ENCODE data around the gene TNRC6A.
"Not testable (repeated sequence)": the region's sequence is repeated elsewhere in the genome, so short reads cannot be mapped to it uniquely, and the experiment has no call there.

TNRC6A gene

DNA sequence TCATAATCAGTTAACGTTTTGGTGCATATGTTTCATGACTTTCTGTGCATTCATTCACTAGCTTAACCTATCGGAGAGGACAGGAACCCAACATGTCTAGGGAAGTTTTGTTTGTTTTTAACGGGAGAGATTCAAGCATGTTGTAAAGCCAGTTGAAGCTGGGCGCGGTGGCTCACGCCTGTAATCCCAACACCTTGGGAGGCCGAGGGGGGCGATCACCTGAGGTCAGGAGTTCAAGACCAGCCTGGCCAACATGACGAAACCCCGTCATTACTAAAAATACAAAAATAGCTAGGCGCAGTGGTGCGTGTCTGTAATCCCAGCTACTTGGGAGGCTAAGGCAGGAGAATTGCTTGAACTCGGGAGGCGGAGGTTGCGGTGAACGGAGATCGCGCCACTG, 1.4 kb upstream of the TNRC6A start:
- DNase-seq (ENCODE audit: low spot score) = no peak

DNA sequence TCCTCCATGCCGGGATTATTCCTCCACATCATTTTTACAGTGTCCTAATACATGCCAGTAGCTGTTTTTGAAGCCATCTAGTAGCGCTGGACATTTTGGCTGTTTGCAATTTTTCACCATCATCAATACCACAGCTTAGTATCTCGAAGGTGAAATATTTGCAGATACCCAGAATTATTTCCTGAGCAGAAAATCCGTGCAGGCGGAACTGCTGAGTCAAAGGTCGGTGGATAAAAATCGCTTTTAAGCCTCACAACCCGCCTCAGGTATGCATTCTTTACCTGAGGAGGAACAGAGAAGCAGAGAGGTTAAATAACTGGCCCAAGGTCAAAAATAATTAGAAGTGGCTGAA, 584 bp upstream of the TNRC6A start:
- DNase-seq (ENCODE audit: low spot score) = peak; percentile 9

DNA sequence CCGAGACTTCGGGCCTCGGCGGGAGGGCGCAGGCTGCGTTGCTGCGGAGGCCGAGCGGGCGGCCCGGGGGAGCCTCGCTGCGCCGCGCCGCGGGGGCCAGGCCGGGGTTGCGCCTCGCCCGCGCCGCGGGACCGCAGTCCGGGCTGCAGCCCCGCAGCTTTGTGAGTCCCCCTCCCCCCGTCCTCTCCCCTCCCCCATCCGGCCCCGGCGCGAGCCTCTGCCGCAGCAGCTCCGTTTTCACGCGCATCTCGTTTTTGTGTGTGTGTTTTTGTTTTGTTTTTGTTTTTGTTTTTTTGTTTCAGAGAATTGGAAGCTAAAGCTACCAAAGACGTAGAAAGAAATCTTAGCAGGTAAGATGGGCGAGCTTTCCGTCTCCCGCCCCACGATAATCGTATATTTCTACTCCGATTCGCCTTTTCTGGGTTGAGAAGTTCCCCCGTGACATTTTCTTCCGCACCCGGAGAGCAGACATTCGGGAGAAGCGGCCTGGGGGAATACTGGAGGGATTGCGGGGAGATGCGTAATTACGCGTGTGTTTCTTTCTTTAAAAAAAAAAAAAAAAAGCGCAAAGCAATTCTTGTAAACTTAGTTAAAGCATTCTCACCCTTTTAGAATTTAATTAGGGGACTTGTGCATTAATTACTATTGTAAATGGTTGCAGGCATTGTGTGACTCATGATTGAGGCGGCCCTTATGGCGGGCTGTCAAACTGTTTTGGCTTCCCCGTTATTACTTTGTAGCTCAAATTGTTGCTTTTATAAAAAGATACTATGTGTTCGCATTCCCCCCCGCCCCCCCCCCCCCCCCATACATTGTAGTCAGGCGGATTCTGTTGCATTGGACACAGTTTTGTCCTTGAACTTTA, 732 bp downstream of the TNRC6A start:
- DNase-seq (ENCODE audit: low spot score) = peak; percentile 43

DNA sequence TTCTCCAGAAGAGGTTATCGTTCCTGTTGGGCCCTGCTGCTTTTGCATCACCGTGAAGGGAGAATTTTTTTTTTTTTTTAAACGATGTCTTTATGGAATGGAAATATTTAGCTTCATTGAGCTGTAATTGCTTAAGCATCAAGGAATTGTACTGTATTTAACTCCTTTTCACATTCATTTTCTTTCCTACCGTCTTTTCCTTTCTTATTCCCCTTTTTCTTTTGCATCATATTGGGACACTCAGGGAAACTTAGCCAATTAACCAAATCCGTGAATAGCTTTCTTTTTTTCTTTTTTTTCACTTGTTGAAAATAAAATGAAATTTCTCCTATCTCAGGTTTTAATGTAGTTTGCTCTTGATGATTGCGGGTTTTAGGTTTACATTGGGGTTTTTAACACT, 1.5 kb downstream of the TNRC6A start:
- DNase-seq (ENCODE audit: low spot score) = no peak

DNA sequence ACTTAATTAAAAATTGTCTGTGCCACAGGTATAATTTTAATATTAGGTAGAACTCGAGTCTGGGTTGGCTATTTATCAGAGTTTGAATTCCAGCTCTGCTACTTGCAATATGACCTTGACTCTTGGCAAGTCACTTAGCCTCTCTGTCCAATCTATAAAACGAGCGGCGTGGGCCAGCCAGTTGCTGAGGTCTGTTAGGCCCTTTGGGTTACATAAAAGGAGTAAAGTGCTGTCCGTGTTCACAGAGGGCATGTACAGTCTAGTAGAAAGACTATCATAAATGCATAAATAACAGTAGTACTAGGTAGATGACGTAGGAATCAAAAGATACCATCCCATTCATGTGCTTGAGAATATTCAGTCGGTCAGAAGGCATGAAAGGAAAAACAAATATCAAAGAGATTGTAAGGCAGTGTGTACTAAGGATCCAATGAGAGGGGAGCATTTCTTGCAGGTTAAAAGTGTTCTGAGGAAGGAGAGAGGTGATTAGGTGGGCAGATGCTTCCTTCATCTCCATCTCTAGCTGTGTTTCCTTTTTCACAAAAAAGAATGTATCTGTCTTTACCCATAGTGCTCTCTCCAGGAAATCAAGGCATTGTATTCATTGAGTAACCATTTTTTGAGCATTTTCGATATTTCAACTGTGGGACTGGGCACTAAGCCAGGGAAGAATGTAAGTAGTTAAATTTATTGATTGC, 2.4 kb downstream of the TNRC6A start:
- DNase-seq (ENCODE audit: low spot score) = no peak

DNA sequence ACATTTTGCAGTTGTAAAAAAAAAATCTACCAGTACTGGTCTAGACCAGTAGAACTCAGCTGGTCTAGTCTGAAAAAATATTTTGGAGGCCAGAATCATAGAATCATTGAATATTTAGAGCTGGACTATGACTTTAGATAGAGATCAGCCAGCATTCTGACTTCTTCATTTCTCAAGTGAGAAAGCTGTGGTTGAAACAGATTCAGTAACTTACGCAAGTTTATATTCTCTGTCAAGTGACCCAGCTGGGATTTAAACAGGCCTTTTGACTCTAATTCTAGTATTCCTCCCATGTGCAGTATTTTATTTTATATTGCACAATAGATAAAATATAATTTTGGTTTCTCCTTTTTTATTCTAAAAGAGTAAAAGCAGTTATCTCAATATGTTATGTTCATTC, 4.9 kb downstream of the TNRC6A start:
- DNase-seq (ENCODE audit: low spot score) = peak; percentile 15

DNA sequence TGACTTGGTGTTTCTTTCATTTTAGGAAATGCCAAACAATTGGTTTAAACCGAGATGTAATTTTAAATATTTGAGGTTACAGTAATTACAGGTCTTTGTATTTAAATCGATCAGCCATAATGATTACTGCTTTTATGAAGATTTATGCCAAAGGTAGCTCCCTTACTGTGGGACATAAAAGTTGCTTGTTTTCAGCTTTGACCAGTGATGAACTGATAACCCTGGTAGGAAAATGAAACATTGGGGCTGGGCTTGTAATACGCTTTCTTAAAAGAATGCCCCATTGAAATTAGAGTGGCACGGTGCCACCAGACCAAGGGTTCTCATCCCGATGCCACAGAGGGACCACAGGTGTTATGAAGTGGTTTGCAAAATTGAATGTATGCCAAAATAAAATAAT, 7.3 kb downstream of the TNRC6A start:
- no peak for DNase-seq (ENCODE audit: low spot score)

DNA sequence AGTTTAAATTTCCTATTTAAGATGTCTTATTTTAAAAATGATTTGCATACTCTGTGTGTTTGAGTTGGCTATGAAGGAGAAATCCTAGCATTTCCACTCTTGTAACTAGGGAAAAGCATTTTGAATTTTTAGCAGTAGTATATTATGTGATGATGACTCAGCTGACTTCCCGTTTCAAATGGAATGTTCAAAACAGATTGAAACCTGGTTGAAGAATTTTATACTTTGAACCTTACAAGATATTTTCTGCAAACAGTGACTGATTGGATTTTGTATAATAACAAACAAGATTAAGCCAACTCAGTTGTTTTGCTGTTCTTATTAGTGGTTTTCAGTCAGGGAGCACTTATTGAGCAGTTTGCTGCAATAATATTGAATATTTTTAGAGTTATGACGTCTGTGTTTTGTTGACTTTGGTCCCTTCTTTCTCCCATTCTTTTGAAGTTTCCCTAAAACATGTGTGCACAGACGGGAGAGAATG, 8.0 kb downstream of the TNRC6A start:
- peak; percentile 26 for DNase-seq (ENCODE audit: low spot score)

DNA sequence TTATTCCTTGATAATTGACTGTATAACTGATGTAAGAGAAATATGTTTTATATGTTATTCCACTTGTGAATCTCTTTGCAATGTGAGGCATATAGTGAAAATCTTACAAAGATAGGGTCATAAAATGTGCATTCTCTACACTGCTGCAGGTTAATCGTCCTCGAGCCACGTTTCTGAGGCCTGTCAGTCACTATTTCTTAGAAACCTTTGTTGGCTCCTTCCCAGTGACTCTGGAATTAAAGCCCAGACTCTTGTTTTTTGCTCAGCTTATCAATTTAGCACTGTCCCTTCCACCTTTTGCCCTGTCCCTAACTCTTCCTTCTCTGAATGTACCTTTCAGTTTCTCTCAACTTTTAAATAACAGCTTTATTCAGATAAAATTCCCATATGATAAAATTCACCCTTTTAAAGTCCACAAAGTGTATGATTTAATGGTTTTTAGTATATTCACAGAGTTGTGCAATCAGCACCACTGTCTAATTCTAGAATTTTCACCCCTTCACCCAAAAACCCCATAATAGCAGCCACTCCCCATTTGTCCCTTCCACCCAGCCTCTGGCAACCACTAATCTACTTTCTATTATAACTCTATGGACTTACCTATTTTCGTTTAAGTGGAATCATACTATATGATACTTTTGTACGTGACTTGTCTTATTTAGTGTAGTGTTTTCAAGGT, 8.6 kb downstream of the TNRC6A start:
- no peak for DNase-seq (ENCODE audit: low spot score)

DNA sequence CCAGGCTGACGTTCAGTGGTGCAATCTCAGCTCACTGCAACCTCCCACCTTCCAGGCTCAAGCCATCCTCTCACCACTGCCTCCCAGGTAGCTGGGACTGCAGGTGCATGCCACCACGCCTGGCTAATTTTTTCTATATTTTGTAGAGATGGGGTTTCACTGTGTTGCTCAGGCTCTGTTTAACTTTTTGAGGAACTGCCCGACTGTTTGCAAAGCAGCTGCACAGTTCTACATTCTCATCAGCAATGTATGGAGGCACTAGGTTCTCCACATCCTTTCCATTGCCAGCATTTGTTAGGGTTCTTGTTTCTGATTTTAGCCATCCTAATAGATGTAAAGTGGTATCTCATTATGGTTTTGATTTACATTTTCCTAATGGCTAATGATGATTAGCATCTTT, 9.4 kb downstream of the TNRC6A start:
- no peak for DNase-seq (ENCODE audit: low spot score)

DNA sequence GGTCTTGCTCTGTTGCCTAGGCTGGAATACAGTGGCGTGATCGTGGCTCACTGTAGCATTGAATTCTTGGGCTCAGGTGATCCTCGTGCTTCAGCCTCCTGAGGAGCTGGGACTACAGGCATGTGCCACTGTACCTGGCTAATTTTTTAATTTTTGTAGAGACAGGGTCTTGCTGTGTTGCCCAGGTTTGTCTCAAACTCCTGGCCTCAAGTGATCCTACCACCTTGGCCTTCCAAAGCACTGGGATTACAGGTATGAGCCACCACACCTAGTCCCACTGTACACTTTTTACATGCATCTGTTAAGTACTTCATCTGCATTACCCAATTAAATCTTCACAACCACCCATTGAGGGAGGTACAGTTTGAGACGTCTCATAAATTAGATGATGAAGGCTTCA, 12.4 kb downstream of the TNRC6A start:
- DNase-seq (ENCODE audit: low spot score) = no peak

DNA sequence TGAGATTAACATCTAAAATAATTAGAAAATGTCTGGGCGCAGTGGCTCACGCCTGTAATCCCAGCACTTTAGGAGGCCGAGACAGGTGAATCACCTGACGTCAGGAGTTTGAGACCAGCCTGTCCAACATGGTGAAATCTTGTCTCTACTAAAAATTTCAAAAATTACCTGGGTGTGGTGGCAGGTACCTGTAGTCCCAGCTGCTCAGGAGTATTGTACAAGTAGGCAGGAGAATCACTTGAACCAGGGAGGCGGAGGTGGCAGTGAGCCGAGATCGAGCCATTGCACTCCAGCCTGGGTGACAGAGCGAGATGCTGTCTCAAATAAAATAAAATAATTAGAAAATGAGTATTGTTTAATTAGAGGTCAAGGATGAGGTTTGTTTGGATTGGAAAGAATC, 13.2 kb downstream of the TNRC6A start:
- not testable (repeated sequence) for DNase-seq (ENCODE audit: low spot score)

DNA sequence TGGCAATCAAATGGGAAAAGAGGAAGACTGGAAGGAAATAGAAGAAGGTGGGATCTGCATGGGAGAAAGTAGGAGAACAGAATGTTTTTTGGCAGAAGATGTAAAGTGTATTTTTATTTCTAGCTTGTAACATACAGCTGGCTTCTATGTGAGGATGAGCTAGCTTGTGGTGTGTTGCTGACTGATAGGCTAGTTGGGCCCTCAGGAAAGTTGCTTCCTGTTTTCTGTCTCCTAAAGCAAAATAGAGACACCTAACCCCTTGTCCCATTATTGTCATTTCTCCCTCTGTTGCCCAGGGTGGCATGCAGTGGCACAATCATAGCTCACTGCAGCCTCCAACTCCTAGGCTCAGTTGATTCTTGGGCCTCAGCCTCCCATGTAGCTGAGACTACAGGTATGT, 15.9 kb downstream of the TNRC6A start:
- no peak for DNase-seq (ENCODE audit: low spot score)

DNA sequence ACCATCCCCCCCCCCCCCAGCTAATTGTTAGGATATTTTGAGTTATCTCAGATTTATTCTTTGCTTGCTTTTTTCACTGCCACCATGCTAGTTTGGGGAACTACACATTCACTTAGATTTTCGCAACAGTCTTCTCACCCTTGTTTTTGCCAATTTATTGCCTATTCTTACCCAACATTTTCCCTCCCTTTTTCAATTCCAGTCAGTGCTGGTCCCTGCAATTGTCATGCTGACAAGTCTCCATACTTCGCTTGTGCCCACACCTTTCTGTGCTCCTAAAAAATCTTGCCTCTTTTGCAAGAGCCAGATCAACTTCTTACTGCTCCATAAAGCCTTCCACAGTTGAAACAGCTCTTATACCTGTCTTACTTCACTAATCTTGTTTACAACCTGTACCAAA, 16.3 kb downstream of the TNRC6A start:
- no peak for DNase-seq (ENCODE audit: low spot score)

DNA sequence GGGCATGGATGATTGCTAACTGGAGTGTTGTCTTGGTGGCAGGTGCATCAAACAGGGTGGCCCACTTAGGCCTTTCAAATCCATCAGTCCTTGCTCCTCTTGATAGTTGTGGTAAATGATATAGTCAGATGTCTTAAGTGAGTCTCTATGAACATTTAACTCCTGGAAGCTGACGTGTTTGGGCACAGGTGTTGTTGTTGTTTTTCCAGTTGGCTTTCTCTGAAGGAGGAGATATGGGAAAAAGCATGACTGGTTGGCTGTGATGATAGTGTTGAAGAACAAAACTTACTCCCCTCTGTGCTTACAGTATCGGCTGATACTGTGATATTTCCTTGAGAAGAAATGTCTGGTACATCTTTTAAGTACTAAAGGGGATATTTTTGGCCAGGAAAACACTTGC, 18.0 kb downstream of the TNRC6A start:
- DNase-seq (ENCODE audit: low spot score) = no peak

DNA sequence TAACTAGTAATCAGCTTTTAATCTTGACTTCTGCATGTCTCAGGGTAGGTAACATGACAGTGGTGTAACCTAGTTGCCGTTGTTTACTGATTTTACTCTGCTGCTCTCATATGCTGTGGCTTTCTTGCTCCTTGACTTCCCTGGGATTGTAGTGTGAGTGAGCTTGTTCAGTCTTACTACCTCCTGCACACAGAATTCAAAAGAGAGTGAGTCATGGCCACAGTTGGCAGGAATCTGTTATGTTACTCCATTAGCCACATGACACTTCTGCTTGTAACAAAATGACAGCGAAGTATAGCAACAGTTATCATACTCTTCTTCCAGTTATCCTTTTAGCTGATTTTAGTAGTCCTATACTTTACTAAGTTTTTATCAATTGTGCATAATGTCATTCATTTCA, 18.8 kb downstream of the TNRC6A start:
- peak; percentile 88 for DNase-seq (ENCODE audit: low spot score)

DNA sequence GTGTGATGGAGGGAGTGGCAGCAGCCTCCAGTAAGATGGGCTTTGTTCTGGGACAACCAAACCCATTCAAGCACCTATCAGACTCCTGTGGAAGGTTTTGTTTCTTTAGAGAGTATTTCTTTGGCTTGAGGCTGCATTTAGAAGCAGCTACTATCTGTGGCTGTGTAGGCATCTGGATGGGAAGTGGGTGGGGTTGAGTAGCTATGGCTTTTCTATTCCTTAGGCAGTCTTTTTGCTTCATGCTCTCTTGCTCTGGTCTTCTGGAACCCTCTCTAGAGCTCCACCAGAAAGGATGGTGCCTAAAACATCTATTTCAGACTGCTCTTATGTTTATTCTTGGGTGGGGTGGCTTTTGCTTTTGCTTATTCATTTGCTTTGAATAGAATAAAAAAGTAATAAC, 19.9 kb downstream of the TNRC6A start:
- DNase-seq (ENCODE audit: low spot score) = no peak

DNA sequence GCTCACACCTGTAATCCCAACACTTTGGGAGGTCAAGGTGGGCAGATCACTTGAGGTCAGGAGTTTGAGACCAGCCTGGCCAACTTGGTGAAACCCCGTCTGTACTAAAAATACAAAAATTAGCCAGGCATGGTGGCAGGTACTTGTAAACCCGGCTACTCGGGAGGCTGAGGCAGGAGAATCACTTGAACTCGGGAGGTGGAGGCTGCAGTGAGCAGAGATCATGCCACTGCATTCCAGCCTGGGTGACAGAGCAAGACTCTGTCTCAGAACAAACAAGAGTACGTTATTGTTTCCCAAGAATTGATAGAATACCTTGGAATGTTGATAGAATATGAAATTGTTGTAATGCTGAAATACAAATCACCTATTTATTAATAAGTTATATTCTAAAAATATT, 20.4 kb downstream of the TNRC6A start:
- DNase-seq (ENCODE audit: low spot score) = not testable (repeated sequence)

DNA sequence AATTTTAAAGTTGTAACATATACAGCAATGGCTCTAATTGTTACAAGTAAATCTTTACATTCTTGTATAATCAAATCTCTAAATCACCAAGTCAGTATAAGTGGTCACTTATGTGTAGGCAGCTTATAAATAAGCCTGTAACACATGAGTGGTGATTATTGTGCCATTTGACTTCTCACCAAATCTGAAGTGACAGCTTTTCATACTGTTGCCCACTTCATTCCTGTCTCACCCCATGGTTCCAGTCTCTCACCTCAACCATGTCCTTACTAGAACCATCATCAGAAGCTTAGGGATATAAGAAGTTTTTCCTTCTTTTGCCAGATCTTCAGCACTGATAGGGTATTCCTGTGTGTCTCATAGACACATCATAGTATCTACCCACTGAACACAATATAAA, 23.5 kb downstream of the TNRC6A start:
- no peak for DNase-seq (ENCODE audit: low spot score)

DNA sequence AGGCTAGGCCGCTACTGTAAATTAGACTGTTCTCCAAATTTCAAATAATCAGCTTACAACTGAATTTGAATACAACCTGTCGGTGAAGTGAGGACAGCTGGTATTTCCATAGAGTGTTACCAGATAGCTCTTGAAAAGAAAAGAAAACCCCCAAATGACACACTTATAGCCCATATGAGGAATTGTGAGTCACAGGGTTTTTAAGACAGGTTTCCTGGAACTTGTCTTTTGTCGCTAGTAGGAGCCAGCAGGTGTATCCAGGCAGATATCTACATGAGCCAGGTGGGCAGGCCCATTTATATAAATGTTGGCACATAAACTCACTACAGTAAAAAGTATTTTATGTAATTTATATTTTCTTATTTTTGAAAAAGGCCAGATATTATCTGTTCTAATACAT, 24.0 kb downstream of the TNRC6A start:
- no peak for DNase-seq (ENCODE audit: low spot score)

DNA sequence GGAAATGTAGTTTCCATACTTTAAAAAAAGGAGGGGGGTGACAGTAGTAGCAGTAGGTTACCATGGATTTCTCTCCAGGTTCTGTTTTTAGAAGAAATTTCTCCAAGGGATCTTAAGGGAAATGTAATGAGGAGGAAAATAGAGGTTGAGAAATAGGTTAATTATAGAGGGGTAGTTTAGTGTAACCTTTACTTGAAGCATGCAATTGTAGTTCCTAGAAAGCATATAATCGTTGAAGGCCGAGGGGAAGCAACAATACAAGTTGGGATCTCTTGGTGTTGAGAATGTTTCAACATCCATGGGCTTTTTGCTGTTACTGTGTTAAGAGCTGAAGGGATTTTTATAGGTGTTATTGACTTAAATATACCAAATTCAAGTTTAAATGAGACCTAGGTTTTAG, 25.1 kb downstream of the TNRC6A start:
- no peak for DNase-seq (ENCODE audit: low spot score)

DNA sequence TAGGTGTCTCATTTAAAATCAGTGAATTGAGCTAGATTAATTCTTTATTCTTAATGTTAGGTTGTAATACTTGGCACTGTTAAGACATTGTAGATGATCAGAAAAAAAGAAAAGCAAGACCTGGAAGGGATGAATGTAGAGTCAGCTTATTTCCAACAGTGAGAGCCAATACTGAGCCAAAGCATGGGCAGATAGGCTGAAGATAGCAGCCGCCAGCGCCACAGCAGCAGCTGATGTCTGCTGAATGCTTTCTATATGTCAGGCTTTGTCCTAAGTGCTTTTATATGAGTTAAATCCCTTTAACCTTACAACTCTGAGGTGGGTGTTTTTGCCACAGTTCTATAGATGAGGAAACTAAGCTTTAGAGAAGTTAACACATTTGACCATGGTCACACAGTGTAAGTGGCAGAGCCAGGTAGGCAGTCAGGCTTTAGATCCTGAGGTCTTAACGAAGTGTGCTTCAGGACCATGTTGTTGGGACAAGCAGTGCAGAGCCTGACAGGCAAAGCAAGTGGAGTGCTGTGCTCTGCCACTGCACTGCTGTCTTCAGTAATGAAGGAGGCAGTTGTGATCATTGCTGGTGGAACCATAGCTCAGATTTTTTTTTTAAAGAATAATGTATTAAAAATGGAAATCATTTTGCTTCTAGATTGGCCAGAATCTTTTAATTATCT, 25.9 kb downstream of the TNRC6A start:
- DNase-seq (ENCODE audit: low spot score) = no peak

DNA sequence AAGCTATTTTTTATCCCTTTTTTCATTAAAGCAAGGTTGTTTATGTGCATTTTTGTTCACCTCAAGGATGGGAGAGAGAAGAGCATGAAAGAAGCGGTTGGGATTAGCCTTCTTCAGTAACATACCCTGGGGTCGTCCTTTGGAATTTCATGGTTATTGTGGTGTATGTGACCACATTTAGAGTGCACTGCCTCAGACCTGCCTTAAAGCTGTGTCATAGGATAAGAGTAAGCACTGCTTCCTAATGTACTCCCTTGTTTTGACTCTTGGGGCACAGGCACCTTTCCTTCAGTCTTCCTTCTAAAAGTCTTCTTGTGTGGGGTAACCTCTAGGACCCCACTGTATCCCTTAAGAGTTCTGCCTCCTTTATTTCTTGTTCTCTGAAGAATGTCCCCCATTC, 28.9 kb downstream of the TNRC6A start:
- DNase-seq (ENCODE audit: low spot score) = no peak
